ENCODE results near the gene PLPP2.
A peak's percentile ranks its signal among the peaks of the same experiment; 100 is the strongest.

The PLPP2 gene

GRCh38 chr19:291006-291521 lies at the start of gene PLPP2:
TSS of gene PLPP2 (minus strand) at chr19:291403. CDS start at chr19:291336, 67 bp downstream.
- Histone ChIP-seq H3K9me3 (ENCODE audit: control insufficient read depth in 1 of 2, low read length in 2 of 2) (no peaks in the 10 kb centered on the region), H3K36me3 (ENCODE audit: control insufficient read depth in 1 of 2, insufficient read depth in 2 of 2, low read length in 2 of 2) (no peaks in the 10 kb centered on the region), H3K27ac (ENCODE audit: low read length) (peak within 1 kb of the TSS; percentile 12), H3K4me1 (ENCODE audit: control insufficient read depth in 1 of 2, insufficient read depth in 2 of 2, low read length in 2 of 2) (peaks cover 18 to 38% of the 10 kb centered on the region in 2 donors), H3K4me3 (ENCODE audit: low read depth in 1 of 2, low read length in 2 of 2) (peak within 1 kb of the TSS in 1 of 2 donors; percentile 62), H3K27me3 (ENCODE audit: low read depth, low read length) (peaks cover 25% of the 10 kb centered on the region)

- no peak overlapping the region for H3K27ac ChIP-seq (ENCODE audit: low read length)
- H3K27me3 ChIP-seq (ENCODE audit: low read depth, low read length), result no peaks in the 10 kb centered on the region
- H3K9me3 ChIP-seq (ENCODE audit: control insufficient read depth in 1 of 2, low read length in 2 of 2), result no peaks in the 10 kb centered on the region
- H3K4me1 ChIP-seq (ENCODE audit: control insufficient read depth in 1 of 2, insufficient read depth in 2 of 2, low read length in 2 of 2), result peaks cover 7 to 43% of the 10 kb centered on the region in 2 donors
- H3K4me3 ChIP-seq (ENCODE audit: low read depth in 1 of 2, low read length in 2 of 2), result no peak overlapping the region
- H3K36me3 ChIP-seq (ENCODE audit: control insufficient read depth in 1 of 2, insufficient read depth in 2 of 2, low read length in 2 of 2), result peaks cover 0 to 4% of the 10 kb centered on the region in 2 donors
Observed at GRCh38 chr19:340620-341385, 49.6 kb upstream of the PLPP2 start.

DNA sequence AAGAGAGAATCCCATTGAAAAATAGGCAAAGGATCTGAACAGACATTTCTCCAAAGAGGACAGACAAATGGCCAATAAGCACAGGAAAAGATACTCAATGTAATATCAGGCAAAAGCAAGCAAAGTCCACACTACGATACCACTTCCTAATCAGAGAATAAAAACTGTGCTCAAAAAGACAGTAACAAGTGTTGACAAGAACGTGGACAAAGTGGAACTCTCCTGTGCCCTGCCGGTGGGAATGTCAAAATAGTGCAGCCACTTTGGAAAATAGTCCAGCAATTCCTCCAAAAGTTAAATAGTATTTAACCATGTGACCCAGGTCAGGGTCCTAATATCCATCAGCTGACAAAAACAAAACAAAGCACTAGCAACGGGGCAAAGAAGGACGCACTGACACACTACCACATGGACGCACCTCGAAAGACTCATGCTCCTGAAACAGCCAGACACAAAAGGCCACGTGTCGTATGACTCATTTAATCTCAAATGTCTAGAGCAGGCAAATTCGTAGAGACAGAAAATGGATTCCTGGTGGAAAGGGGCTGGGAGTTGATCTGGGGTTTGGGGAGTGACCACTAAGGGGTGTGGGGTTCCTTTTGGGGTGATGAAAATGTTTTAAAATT lies 48.2 kb upstream of the PLPP2 start:
- H3K27me3 ChIP-seq (ENCODE audit: low read depth, low read length), result no peaks in the 10 kb centered on the region
- no peak overlapping the region for H3K4me3 ChIP-seq (ENCODE audit: low read depth in 1 of 2, low read length in 2 of 2)
- no peaks in the 10 kb centered on the region for H3K9me3 ChIP-seq (ENCODE audit: control insufficient read depth in 1 of 2, low read length in 2 of 2)
- H3K4me1 ChIP-seq (ENCODE audit: control insufficient read depth in 1 of 2, insufficient read depth in 2 of 2, low read length in 2 of 2), result peaks cover 7 to 35% of the 10 kb centered on the region in 2 donors
- peaks cover 8 to 10% of the 10 kb centered on the region in 2 donors for H3K36me3 ChIP-seq (ENCODE audit: control insufficient read depth in 1 of 2, insufficient read depth in 2 of 2, low read length in 2 of 2)
- H3K27ac ChIP-seq (ENCODE audit: low read length), result no peak overlapping the region

DNA sequence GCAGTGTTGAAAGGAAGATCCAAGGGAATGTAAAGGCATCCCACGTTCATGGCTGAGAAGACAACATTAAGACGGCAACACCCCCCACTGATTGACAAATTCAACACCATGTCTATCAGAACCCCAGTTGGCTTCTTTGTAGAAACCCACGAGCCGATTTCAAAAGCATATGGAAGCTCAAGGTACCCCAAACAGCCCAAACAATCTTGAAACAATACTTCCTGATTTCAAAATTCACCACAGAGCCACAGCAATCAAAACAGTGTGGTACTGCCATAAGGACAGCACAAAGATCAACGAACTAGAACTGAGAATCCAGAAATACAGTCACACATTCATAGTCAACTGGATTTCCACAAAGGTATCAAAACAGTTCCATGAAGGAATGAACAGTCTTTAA lies 47.2 kb upstream of the PLPP2 start:
- peaks cover 7 to 30% of the 10 kb centered on the region in 2 donors for H3K4me1 ChIP-seq (ENCODE audit: control insufficient read depth in 1 of 2, insufficient read depth in 2 of 2, low read length in 2 of 2)
- H3K36me3 ChIP-seq (ENCODE audit: control insufficient read depth in 1 of 2, insufficient read depth in 2 of 2, low read length in 2 of 2), result peaks cover 10 to 15% of the 10 kb centered on the region in 2 donors
- H3K27me3 ChIP-seq (ENCODE audit: low read depth, low read length), result no peaks in the 10 kb centered on the region
- no peak overlapping the region for H3K4me3 ChIP-seq (ENCODE audit: low read depth in 1 of 2, low read length in 2 of 2)
- H3K9me3 ChIP-seq (ENCODE audit: control insufficient read depth in 1 of 2, low read length in 2 of 2), result no peaks in the 10 kb centered on the region
- no peak overlapping the region for H3K27ac ChIP-seq (ENCODE audit: low read length)

DNA sequence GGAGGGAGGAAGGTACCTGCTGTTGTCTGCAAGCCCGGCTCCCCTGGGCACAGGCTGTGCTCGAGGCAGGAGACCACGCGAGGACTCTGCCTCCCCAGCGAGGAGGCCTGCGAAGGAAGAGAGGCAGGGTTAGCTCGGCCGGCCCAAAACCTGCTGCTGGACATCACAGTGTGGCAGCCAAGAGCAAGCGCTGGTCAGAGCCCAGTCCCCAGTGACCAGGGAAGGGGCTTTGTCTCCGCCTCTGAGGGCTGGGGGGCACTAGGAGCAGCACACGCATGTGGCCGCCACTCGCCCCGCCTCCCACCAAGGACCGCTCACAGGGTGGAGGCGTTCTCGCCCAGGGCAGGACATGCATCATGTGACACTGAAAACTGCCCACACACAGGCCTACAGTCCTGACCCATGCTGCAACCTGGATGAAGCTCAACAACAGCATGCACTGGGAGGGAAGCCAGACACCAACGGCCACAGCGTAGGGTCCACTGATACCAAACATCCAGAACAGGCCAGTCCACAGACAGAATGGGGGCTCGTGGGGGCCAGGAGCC lies 44.9 kb upstream of the PLPP2 start:
- Histone ChIP-seq H3K4me3 (ENCODE audit: low read depth in 1 of 2, low read length in 2 of 2) (no peak overlapping the region), H3K27me3 (ENCODE audit: low read depth, low read length) (no peaks in the 10 kb centered on the region), H3K27ac (ENCODE audit: low read length) (no peak overlapping the region), H3K9me3 (ENCODE audit: control insufficient read depth in 1 of 2, low read length in 2 of 2) (no peaks in the 10 kb centered on the region), H3K36me3 (ENCODE audit: control insufficient read depth in 1 of 2, insufficient read depth in 2 of 2, low read length in 2 of 2) (peaks cover 10 to 18% of the 10 kb centered on the region in 2 donors), H3K4me1 (ENCODE audit: control insufficient read depth in 1 of 2, insufficient read depth in 2 of 2, low read length in 2 of 2) (peaks cover 0 to 7% of the 10 kb centered on the region in 2 donors)

DNA sequence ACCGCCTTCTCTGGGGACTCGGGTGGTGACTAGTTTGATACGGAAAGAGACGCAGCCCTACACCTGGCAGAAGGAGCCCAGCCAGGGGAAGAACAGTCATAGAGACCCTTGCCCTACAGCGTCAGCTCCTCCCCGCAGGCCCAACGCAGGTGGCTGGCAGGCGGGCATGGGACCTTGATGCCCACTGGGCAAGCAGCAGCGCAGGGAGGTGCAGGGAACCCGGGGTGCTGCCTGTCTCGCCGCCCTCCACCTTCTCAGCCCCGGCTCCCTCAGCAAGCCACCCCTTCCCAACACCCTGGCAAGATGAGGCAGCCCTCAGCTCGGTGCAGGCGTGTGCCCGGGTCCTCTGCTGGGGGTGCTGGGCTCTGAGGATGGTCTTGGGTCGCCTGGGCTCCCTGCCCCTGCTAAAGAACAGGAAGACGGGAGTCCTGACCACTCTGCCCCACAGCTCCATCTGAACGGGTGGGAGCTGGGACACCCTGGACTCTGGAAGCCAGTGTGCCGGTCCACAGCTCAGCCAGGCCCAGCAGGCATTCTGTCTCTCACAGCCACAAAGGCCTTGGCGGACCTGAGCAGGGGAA lies 44.4 kb upstream of the PLPP2 start:
- H3K4me1 ChIP-seq (ENCODE audit: control insufficient read depth in 1 of 2, insufficient read depth in 2 of 2, low read length in 2 of 2), result peaks cover 0 to 2% of the 10 kb centered on the region in 2 donors
- H3K9me3 ChIP-seq (ENCODE audit: control insufficient read depth in 1 of 2, low read length in 2 of 2), result no peaks in the 10 kb centered on the region
- peaks cover 13 to 24% of the 10 kb centered on the region in 2 donors for H3K36me3 ChIP-seq (ENCODE audit: control insufficient read depth in 1 of 2, insufficient read depth in 2 of 2, low read length in 2 of 2)
- no peaks in the 10 kb centered on the region for H3K27me3 ChIP-seq (ENCODE audit: low read depth, low read length)
- no peak overlapping the region for H3K4me3 ChIP-seq (ENCODE audit: low read depth in 1 of 2, low read length in 2 of 2)
- H3K27ac ChIP-seq (ENCODE audit: low read length), result no peak overlapping the region

GRCh38 chr19:335072-335471 lies 43.9 kb upstream of the PLPP2 start:
- Histone ChIP-seq H3K9me3 (ENCODE audit: control insufficient read depth in 1 of 2, low read length in 2 of 2) (no peaks in the 10 kb centered on the region), H3K27ac (ENCODE audit: low read length) (no peak overlapping the region), H3K27me3 (ENCODE audit: low read depth, low read length) (no peaks in the 10 kb centered on the region), H3K4me3 (ENCODE audit: low read depth in 1 of 2, low read length in 2 of 2) (no peak overlapping the region), H3K4me1 (ENCODE audit: control insufficient read depth in 1 of 2, insufficient read depth in 2 of 2, low read length in 2 of 2) (no peaks in the 10 kb centered on the region), H3K36me3 (ENCODE audit: control insufficient read depth in 1 of 2, insufficient read depth in 2 of 2, low read length in 2 of 2) (peaks cover 15 to 29% of the 10 kb centered on the region in 2 donors)

- Histone ChIP-seq H3K36me3 (ENCODE audit: control insufficient read depth in 1 of 2, insufficient read depth in 2 of 2, low read length in 2 of 2) (peaks cover 21 to 31% of the 10 kb centered on the region in 2 donors), H3K27ac (ENCODE audit: low read length) (no peak overlapping the region), H3K27me3 (ENCODE audit: low read depth, low read length) (no peaks in the 10 kb centered on the region), H3K4me3 (ENCODE audit: low read depth in 1 of 2, low read length in 2 of 2) (no peak overlapping the region), H3K4me1 (ENCODE audit: control insufficient read depth in 1 of 2, insufficient read depth in 2 of 2, low read length in 2 of 2) (no peaks in the 10 kb centered on the region), H3K9me3 (ENCODE audit: control insufficient read depth in 1 of 2, low read length in 2 of 2) (no peaks in the 10 kb centered on the region)
Observed at GRCh38 chr19:334296-335071, 43.3 kb upstream of the PLPP2 start.

DNA sequence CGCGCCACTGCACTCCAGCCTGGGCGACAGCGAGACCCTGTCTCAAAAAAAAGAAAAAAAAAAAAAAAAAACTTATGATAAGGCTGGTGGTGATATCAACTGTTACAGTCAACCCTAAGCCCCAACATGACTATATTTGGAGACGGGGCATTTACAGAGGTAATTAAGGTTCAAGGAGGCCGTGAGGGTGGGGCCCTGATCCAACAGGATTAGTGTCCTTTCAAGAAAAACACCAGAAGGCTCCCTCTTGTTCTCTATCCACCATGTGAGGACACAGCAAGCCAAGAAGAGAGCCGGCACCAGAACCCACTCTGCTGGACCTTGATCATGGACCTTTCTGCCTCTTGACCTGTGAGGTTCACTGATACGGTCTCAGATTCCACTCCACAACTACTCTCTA lies 39.3 kb upstream of the PLPP2 start:
- Histone ChIP-seq H3K27me3 (ENCODE audit: low read depth, low read length) (no peaks in the 10 kb centered on the region), H3K9me3 (ENCODE audit: control insufficient read depth in 1 of 2, low read length in 2 of 2) (peaks cover 0 to 4% of the 10 kb centered on the region in 2 donors), H3K4me3 (ENCODE audit: low read depth in 1 of 2, low read length in 2 of 2) (no peak overlapping the region), H3K4me1 (ENCODE audit: control insufficient read depth in 1 of 2, insufficient read depth in 2 of 2, low read length in 2 of 2) (no peaks in the 10 kb centered on the region), H3K27ac (ENCODE audit: low read length) (no peak overlapping the region), H3K36me3 (ENCODE audit: control insufficient read depth in 1 of 2, insufficient read depth in 2 of 2, low read length in 2 of 2) (peaks cover 49 to 71% of the 10 kb centered on the region in 2 donors)

GRCh38 chr19:329876-330275 lies 38.7 kb upstream of the PLPP2 start:
- H3K9me3 ChIP-seq (ENCODE audit: control insufficient read depth in 1 of 2, low read length in 2 of 2), result peaks cover 0 to 4% of the 10 kb centered on the region in 2 donors
- H3K27me3 ChIP-seq (ENCODE audit: low read depth, low read length), result no peaks in the 10 kb centered on the region
- H3K4me1 ChIP-seq (ENCODE audit: control insufficient read depth in 1 of 2, insufficient read depth in 2 of 2, low read length in 2 of 2), result no peaks in the 10 kb centered on the region
- no peak overlapping the region for H3K4me3 ChIP-seq (ENCODE audit: low read depth in 1 of 2, low read length in 2 of 2)
- H3K36me3 ChIP-seq (ENCODE audit: control insufficient read depth in 1 of 2, insufficient read depth in 2 of 2, low read length in 2 of 2), result peaks cover 48 to 76% of the 10 kb centered on the region in 2 donors
- H3K27ac ChIP-seq (ENCODE audit: low read length), result no peak overlapping the region

Measured in muscle layer of duodenum (tissue), 2 donors.